ENCODE results near the gene RHEBL1.
"Not testable (repeated sequence)": the region's sequence is repeated elsewhere in the genome, so short reads cannot be mapped to it uniquely, and the experiment has no call there.

Gene RHEBL1

GRCh38 chr12:49089821-49090773, 20.3 kb upstream of the RHEBL1 start:
- H3K4me3 ChIP-seq (ENCODE audit: low read depth, low read length), result no peak overlapping the region

- H3K4me3 ChIP-seq (ENCODE audit: low read depth, low read length), result no peak overlapping the region
Observed at GRCh38 chr12:49088932-49089330, 19.2 kb upstream of the RHEBL1 start.

GRCh38 chr12:49088150-49088931, 18.6 kb upstream of the RHEBL1 start:
- H3K4me3 ChIP-seq (ENCODE audit: low read depth, low read length), result no peak overlapping the region

- no peak overlapping the region for H3K4me3 ChIP-seq (ENCODE audit: low read depth, low read length)
Observed at GRCh38 chr12:49086116-49086515, 16.3 kb upstream of the RHEBL1 start.

- H3K4me3 ChIP-seq (ENCODE audit: low read depth, low read length), result no peak overlapping the region
Observed at GRCh38 chr12:49084438-49084837, 14.7 kb upstream of the RHEBL1 start.

- H3K4me3 ChIP-seq (ENCODE audit: low read depth, low read length), result no peak overlapping the region
Observed at GRCh38 chr12:49079793-49080192, 10.0 kb upstream of the RHEBL1 start.

- no peak overlapping the region for H3K4me3 ChIP-seq (ENCODE audit: low read depth, low read length)
Observed at GRCh38 chr12:49070971-49071370, 1.2 kb upstream of the RHEBL1 start.

GRCh38 chr12:49068879-49069506, 786 bp downstream of the RHEBL1 start:
- peak overlapping the region; percentile 87 for H3K4me3 ChIP-seq (ENCODE audit: low read depth, low read length)

- H3K4me3 ChIP-seq (ENCODE audit: low read depth, low read length), result no peak overlapping the region
Observed at GRCh38 chr12:49066120-49066519, 3.7 kb downstream of the RHEBL1 start.

- no peak overlapping the region for H3K4me3 ChIP-seq (ENCODE audit: low read depth, low read length)
Observed at GRCh38 chr12:49064767-49065152, 5.0 kb downstream of the RHEBL1 start.

- not testable (repeated sequence) for H3K4me3 ChIP-seq (ENCODE audit: low read depth, low read length)
Observed at GRCh38 chr12:49061916-49062315, 7.9 kb downstream of the RHEBL1 start.

GRCh38 chr12:49061157-49061650, 8.6 kb downstream of the RHEBL1 start:
- H3K4me3 ChIP-seq (ENCODE audit: low read depth, low read length), result peak overlapping the region; percentile 91

GRCh38 chr12:49060237-49061156, 9.3 kb downstream of the RHEBL1 start, which contains the start of gene KMT2D:
Gene KMT2D (minus strand): TSS chr12:49060794. CDS start chr12:49055324, 5,470 bp downstream.
- peak within 1 kb of the TSS; percentile 91 for H3K4me3 ChIP-seq (ENCODE audit: low read depth, low read length)

- H3K4me3 ChIP-seq (ENCODE audit: low read depth, low read length), result peak overlapping the region; percentile 91
Observed at GRCh38 chr12:49059299-49060171, 10.2 kb downstream of the RHEBL1 start.

- H3K4me3 ChIP-seq (ENCODE audit: low read depth, low read length), result peak overlapping the region; percentile 91
Observed at GRCh38 chr12:49059045-49059298, 10.8 kb downstream of the RHEBL1 start.

- H3K4me3 ChIP-seq (ENCODE audit: low read depth, low read length), result peak overlapping the region; percentile 91
Observed at GRCh38 chr12:49058366-49059044, 11.3 kb downstream of the RHEBL1 start.

- H3K4me3 ChIP-seq (ENCODE audit: low read depth, low read length), result peak overlapping the region; percentile 91
Observed at GRCh38 chr12:49057888-49058287, 11.9 kb downstream of the RHEBL1 start.

- H3K4me3 ChIP-seq (ENCODE audit: low read depth, low read length), result no peak overlapping the region
Observed at GRCh38 chr12:49055978-49056754, 13.6 kb downstream of the RHEBL1 start.
